ENCODE data around the gene DAPK1. TPM values are rescaled to one million over a fixed set of nuclear protein-coding genes. Genes with fewer than 3 reads are reported as not detected.

The DAPK1 gene
- total and polyA plus RNA-seq, 7 donors: 0.66 to 8.4 (median 2.2) TPM

DNA sequence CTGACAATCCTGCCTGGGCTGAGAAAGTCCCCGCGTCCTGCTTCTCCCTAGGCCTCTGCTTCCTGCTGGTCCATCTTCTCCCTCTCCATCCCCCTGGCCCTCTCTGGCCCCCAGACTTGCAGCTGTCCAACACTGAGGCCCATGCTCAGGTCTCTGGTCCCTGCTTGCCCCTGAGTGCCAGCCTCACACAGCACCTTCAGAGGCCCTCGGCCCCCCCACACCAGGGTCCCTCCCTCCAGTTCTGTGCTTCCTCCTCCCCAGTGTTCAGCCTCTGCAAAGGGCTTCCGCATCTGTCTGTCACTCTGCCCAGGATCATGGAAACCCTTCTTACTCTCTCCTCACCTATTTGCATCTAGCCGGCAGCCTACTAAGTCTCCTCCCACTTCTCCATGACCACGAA, 165.9 kb downstream of the DAPK1 start:
- Histone ChIP-seq H3K4me1 (no peaks in the 10 kb centered on the region), H3K27me3 (ENCODE audit: insufficient read depth in 3 of 3, low read length in 2 of 3) (peaks cover 0 to 1% (median 0%) of the 10 kb centered on the region in 3 donors), H3K9me3 (no peaks in the 10 kb centered on the region), H3K27ac (no peak overlapping the region), H3K4me3 (no peak overlapping the region), H3K36me3 (ENCODE audit: insufficient read depth in 1 of 2, low read depth in 1 of 2) (no peaks in the 10 kb centered on the region)
- no peak for ATAC-seq
- TF ChIP-seq, protein P1, sequence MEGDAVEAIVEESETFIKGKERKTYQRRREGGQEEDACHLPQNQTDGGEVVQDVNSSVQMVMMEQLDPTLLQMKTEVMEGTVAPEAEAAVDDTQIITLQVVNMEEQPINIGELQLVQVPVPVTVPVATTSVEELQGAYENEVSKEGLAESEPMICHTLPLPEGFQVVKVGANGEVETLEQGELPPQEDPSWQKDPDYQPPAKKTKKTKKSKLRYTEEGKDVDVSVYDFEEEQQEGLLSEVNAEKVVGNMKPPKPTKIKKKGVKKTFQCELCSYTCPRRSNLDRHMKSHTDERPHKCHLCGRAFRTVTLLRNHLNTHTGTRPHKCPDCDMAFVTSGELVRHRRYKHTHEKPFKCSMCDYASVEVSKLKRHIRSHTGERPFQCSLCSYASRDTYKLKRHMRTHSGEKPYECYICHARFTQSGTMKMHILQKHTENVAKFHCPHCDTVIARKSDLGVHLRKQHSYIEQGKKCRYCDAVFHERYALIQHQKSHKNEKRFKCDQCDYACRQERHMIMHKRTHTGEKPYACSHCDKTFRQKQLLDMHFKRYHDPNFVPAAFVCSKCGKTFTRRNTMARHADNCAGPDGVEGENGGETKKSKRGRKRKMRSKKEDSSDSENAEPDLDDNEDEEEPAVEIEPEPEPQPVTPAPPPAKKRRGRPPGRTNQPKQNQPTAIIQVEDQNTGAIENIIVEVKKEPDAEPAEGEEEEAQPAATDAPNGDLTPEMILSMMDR (IDR thresholded peaks at IDR 0.05): no peak
- WGBS, 3 donors: 82 to 91% (median 84%) methylated on average over 6 of the region's 6 CpGs
- no peak for DNase-seq
- intact Hi-C loops (cut with DNase I): loop anchor here (1.0 to 10.0 kb wide), 4 partner anchors 169 to 1249 kb away; partner anchors contain the start of gene DAPK1 (in 1 of the 2)

DNA sequence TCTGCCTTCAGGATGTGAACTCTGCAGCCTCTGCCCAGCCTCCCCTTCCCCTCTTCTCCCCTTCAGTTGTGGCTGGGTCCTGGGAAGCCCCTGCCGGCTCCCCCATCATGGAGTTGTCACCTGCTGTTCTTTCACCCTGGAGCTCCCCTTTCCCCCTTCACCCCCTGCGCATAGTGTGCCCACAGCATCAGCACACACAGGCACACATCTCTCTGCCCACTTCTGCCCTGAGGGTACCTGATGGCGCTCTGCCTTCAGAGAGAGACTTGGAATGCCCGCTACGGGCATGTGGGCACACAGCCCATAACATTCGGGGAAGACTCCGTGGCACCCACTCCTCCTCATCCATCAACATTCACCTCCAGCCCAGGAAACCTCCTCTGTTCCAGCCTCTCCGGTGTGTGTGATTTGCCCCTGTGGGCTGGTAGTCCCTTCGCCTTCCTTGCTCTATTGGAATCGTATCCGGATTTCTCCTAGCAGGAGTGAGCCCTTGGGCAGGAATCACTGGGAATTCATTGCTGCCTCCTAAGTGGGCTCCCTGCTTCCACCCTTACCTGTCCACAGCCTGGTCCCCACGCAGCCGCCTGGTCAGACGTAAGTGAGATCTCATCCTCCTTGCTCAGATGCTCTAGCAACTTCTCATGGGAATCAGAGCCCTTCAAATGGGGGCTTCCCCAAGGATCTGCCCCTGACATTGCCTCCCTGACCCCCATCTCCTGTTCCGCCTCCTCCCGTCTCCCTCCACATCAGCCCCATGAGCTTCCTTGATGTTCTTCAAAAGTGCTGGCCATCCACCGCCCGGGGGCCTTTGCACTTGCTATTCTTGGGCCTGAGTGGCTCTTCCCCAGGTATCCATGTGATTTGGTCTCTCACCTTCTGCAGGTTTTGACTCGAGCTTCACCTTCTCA, 166.7 kb downstream of the DAPK1 start:
- TF ChIP-seq, protein P1 (IDR thresholded peaks at IDR 0.05): no peak
- WGBS, 3 donors: 93 to 94% (median 94%) methylated on average over 19 of the region's 19 CpGs
- H3K27me3 ChIP-seq (ENCODE audit: insufficient read depth in 3 of 3, low read length in 2 of 3): peaks cover 0 to 1% (median 0%) of the 10 kb centered on the region in 3 donors
- ATAC-seq (no peak), DNase-seq (no peak)
- H3K4me1 ChIP-seq: no peaks in the 10 kb centered on the region
- H3K27ac ChIP-seq: no peak overlapping the region
- intact Hi-C loops (cut with DNase I): loop anchor here (5.0 to 10.0 kb wide), 3 partner anchors 170 to 1250 kb away; partner anchors contain the start of gene DAPK1 (in 1 of the 2)
- H3K36me3 ChIP-seq (ENCODE audit: insufficient read depth in 1 of 2, low read depth in 1 of 2): no peaks in the 10 kb centered on the region
- H3K4me3 ChIP-seq: no peak overlapping the region
- no peaks in the 10 kb centered on the region for H3K9me3 ChIP-seq

DNA sequence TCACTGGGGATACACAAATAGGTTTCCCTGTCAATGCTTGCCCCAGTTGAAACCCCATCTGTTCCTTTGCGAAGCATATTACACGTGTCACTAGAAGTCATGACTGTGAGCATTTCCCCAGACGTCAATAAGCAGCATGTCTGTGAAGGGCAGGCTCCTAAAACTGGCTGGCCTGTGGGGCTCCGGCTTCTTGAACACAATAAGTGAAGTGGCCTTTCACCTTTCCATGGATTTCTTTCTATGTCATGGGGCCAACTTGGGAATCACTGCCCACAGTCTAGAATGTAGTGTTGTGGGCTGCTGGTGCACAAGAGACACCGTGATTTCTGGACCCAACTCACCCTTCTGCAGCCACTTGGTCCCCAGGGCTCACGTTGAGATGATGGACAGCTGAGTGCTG, 167.8 kb downstream of the DAPK1 start:
- intact Hi-C loops (cut with DNase I): loop anchor here in 1 of 2 donors (10.0 kb wide), 2 partner anchors 171 to 1251 kb away; partner anchors contain the start of gene DAPK1
- peaks cover 0 to 1% (median 0%) of the 10 kb centered on the region in 3 donors for H3K27me3 ChIP-seq (ENCODE audit: insufficient read depth in 3 of 3, low read length in 2 of 3)
- H3K4me3 ChIP-seq: no peak overlapping the region
- H3K4me1 ChIP-seq: no peaks in the 10 kb centered on the region
- ATAC-seq (no peak), DNase-seq (no peak)
- WGBS, 3 donors: 81 to 86% (median 82%) methylated on average over 6 of the region's 6 CpGs
- TF ChIP-seq, protein P1 (IDR thresholded peaks at IDR 0.05): no peak
- no peaks in the 10 kb centered on the region for H3K9me3 ChIP-seq
- H3K36me3 ChIP-seq (ENCODE audit: insufficient read depth in 1 of 2, low read depth in 1 of 2): no peaks in the 10 kb centered on the region
- no peak overlapping the region for H3K27ac ChIP-seq

DNA sequence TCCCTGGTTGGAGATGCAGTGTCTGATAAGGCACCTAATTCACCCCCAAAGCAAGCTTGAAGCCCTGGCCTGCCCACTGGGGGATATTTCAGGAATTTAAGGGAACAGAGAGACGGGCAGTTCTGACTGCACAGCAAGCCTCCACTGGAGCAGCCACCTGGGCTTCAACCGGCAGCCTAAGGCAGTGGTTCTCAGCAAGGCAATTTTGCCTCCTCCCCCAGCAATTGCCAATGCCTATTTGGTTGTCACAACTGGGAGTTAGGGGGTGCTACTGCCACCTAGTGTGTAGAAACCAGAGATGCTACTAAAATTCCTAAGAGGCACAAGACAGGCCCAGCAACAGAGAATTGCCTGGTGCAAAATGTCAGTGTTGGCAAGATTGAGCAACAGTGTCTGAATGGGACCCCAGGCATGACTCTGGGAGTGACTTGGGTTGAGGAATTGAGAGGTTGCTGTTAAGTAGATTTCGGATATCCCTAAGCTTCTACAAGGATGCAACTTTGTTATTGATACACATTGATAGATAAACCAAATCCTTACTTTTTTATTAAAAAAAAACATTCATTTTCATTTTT, 169.6 kb downstream of the DAPK1 start:
- DNase-seq (no peak), ATAC-seq (no peak)
- TF ChIP-seq, protein P1 (IDR thresholded peaks at IDR 0.05): no peak
- Histone ChIP-seq H3K27me3 (ENCODE audit: insufficient read depth in 3 of 3, low read length in 2 of 3) (peaks cover 0 to 1% (median 0%) of the 10 kb centered on the region in 3 donors), H3K27ac (no peak overlapping the region), H3K36me3 (ENCODE audit: insufficient read depth in 1 of 2, low read depth in 1 of 2) (no peaks in the 10 kb centered on the region), H3K4me1 (no peaks in the 10 kb centered on the region), H3K9me3 (no peaks in the 10 kb centered on the region), H3K4me3 (no peak overlapping the region)
- intact Hi-C loops (cut with DNase I): loop anchor here in 1 of 2 donors (10.0 kb wide), 2 partner anchors 172 to 1252 kb away; partner anchors contain the start of gene DAPK1
- WGBS, 3 donors: 86 to 100% (median 94%) methylated on average over 3 of the region's 3 CpGs
